Heart right ventricle (tissue), 16 donors: ENCODE measurements around the gene TP53TG3C. TPM values are rescaled to one million over a fixed set of nuclear protein-coding genes. Genes with fewer than 3 reads are reported as not detected.
"Not testable (repeated sequence)": the region's sequence is repeated elsewhere in the genome, so short reads cannot be mapped to it uniquely, and the experiment has no call there.

ENCODE experiments used
- ATAC-seq, 8 donors: fragments of 200-7000 bp; cut with Tn5 transposase; one replicate each; pipeline ENCODE4 v1.9.1; 2020; ENCODE audit warnings: mild to moderate bottlenecking in 8 of 8, moderate library complexity in 8 of 8, moderate number of reproducible peaks in 1 of 8
- DNase-seq, 2 donors: peaks; one replicate each; pipeline ENCODE4 v3.0.0-alpha.2; 2020
- H3K27ac ChIP-seq, 10 donors: fragments of 200-600 bp; sonication (generic) in 2 of 10; one replicate each; pipeline versions ENCODE4 v1.5.0 to v1.8.0; 2020 to 2022; ENCODE audit warnings: mild to moderate bottlenecking in 3 of 10
- H3K27me3 ChIP-seq, 7 donors: fragments of 200-600 bp; one replicate each; pipeline ENCODE4 v1.8.0; 2021 to 2022; ENCODE audit warnings: mild to moderate bottlenecking in 2 of 7
- H3K36me3 ChIP-seq, 9 donors: fragments of 200-600 bp; sonication (generic) in 1 of 9; one replicate each; pipeline versions ENCODE4 v1.5.0 to v1.8.0; 2020 to 2022; ENCODE audit warnings: mild to moderate bottlenecking in 2 of 9
- H3K4me1 ChIP-seq, 9 donors: fragments of 200-600 bp; sonication (generic) in 1 of 9; one replicate each; pipeline versions ENCODE4 v1.5.0 to v1.8.0; 2020 to 2022; ENCODE audit warnings: mild to moderate bottlenecking in 4 of 9
- H3K4me3 ChIP-seq, 10 donors: fragments of 200-600 bp; sonication (generic) in 2 of 10; one replicate each; pipeline versions ENCODE4 v1.5.0 to v1.8.0; 2020 to 2022; ENCODE audit warnings: mild to moderate bottlenecking in 7 of 10, moderate library complexity in 2 of 10
- H3K9me3 ChIP-seq, 11 donors: fragments of 200-600 bp in 10 of 11; sonication (generic) in 2 of 11; one replicate each; pipeline versions ENCODE4 v1.5.0 to v1.8.0; 2013 to 2022; ENCODE audit warnings: mild to moderate bottlenecking in 2 of 11, control low read depth in 1 of 11, moderate library complexity in 1 of 11
- WGBS, 2 donors: extraction: QIAGEN DNeasy Blood & Tissue Kit; methylation state at CpG; one replicate each; pipeline ENCODE4 v1.1.7; 2013; ENCODE audit warnings: inconsistent platforms in 1 of 2; 5-methylcytosine and 5-hydroxymethylcytosine counted together
- intact Hi-C, 10 donors: fragments of 100-400 bp; cut with DNase I; formaldehyde crosslinking; loops; one replicate each; pipeline versions ENCODE4 v1.11.1 to v1.14.2; 2022
- long read RNA-seq, 3 donors: library from polyadenylated mRNA; unstranded; transcript quantifications; one replicate each; pipeline ENCODE4 v2.0.0, GENCODE V29; 2020 to 2021
- polyA plus RNA-seq, 2 donors: library from polyadenylated mRNA; stranded (reverse); fragments of 200-250 nt; gene quantifications; one replicate each; pipeline ENCODE4 v1.2.3, GENCODE V29; 2013
- total RNA-seq, 10 donors: library from RNA; stranded (reverse); fragmentation: NEBNext Ultra II Directional in 3 of 10; extraction: Animal tissue kit (Norgen Biotek cat#: 25700) in 3 of 10; gene quantifications; one replicate each; pipeline versions ENCODE4 v1.2.1 to v1.2.4, GENCODE V29; 2021 to 2023
- donor health status: Arrhythmogenic right ventricular cardiomyopathy.
- donor health status: ischemic (EF 13 %, LVEDD 7.1; RV severe dilation, severe dysfunction).
- donor health status: healthy with polysubstance abuse.
- donor health status: DM: no; HTN: yes; CAD: no.
- donor health status: DM: no; HTN: no; CAD: no.
- donor health status: ischemic (EF 25% LVEDD 6.9; RV normal size, moderate dysfunction).
- donor health status: ischemic (EF 25% LVEDD 5.7; RV mildly dilated, moderate dysfunction).
- donor health status: healthy.
- donor health status: DM: yes; HTN: yes; CAD: no.
- donor health status: Ischemic cardiomyopathy.
- donor health status: ischemic (EF 35%, LVEDD 5.7; RV mildly dilated, moderate dysfunction).
- donor health status: nonischemic (EF 11% LVEDD 7.7; RV severe dilation, severe dysfunction).
- donor health status: DM: yes; HTN: yes; CAD: no.
- donor health status: PGD.
- donor health status: ischemic (EF 29% LVEDD 5.4; RV normal size, mild dysfunction).
- donor health status: nonischemic (EF 23%, LVEDD 6.1; RV moderate dilation, normal function).

Gene TP53TG3C
- total RNA-seq (not detected), polyA plus RNA-seq (not detected)
- long read RNA-seq, donor 1: 0 reads
- long read RNA-seq, donor 2: 0 reads
- long read RNA-seq, donor 3: 0 reads

DNA sequence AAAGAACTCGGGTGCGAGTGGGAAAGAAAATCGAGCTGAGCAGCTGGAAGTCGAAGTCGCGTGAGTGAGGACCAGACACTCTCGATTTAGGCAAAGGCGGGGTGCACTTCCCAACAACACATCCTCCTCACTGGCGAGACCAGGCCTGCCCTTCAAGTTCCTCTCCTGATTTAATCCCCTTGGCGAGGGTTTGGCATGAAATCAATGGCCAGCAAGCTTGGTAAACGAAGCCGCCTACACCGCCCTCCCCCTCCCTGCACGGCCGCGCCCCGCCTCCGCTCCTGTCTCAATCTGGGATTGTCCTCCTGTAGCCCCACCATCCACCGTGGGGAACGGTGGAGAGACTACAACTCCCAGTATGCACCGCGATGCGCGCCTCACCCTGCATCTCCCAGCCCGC is at the start of gene TP53TG3C:
Gene TP53TG3C, plus strand, starts transcription at position 301 of the 400 bp plus-strand sequence. Its CDS starts 68 bp downstream, at position 369.
- H3K27me3 ChIP-seq, H3K4me3 ChIP-seq, DNase-seq, H3K36me3 ChIP-seq, H3K9me3 ChIP-seq, intact Hi-C loops, H3K27ac ChIP-seq, H3K4me1 ChIP-seq, ATAC-seq: not testable (repeated sequence)
- WGBS, 2 donors: no CpG with 5 or more reads among the region's 25 CpGs

Other genes with a start within 250 kb of the TP53TG3C start
- under 1 TPM in 1 of 10 donors, not detected in 9; 0.23 TPM for gene TP53TG3E, start 110.1 kb downstream of the TP53TG3C start, total RNA-seq
- not detected for gene TP53TG3E, start 110.1 kb downstream of the TP53TG3C start, polyA plus RNA-seq
- under 1 TPM in 1 of 10 donors, not detected in 9; 0.40 TPM for gene TP53TG3B, start 166.6 kb downstream of the TP53TG3C start, total RNA-seq
- not detected for gene TP53TG3B, start 166.6 kb downstream of the TP53TG3C start, polyA plus RNA-seq